Kidney (tissue), 14 donors: Measurements from ENCODE around the gene AQP7. TPM values are rescaled to one million over a fixed set of nuclear protein-coding genes. Genes with fewer than 3 reads are reported as not detected.

ENCODE experiments used
- DNase-seq, 5 donors: peaks; one replicate each; pipeline ENCODE4 v3.0.0-alpha.2; 2013 to 2020
- FAIRE-seq: peaks from 2 replicates; lab custom pipeline; 2012; peaks lifted over from hg19 to GRCh38; lab: Jason Lieb, UNC
- H3K27ac ChIP-seq, 2 donors: one replicate each; pipeline ENCODE4 v1.7.0; 2013; ENCODE audit warnings: low read depth in 2 of 2, low read length in 2 of 2, inconsistent platforms in 1 of 2
- H3K27me3 ChIP-seq: one replicate; pipeline ENCODE4 v1.7.1; 2013; ENCODE audit warnings: low read length, inconsistent platforms; ENCODE audit not compliant: control insufficient read depth, insufficient read depth
- H3K36me3 ChIP-seq, 3 donors: one replicate each; pipeline versions ENCODE4 v1.7.0 to v1.7.1; 2013; ENCODE audit warnings: low read length in 3 of 3, control low read depth in 1 of 3, inconsistent platforms in 1 of 3; ENCODE audit not compliant: insufficient read depth in 3 of 3, control insufficient read depth in 2 of 3
- H3K4me1 ChIP-seq, 3 donors: one replicate each; pipeline versions ENCODE4 v1.7.0 to v1.7.1; 2013; ENCODE audit warnings: low read length in 3 of 3, inconsistent platforms in 1 of 3, low read depth in 1 of 3; ENCODE audit not compliant: control insufficient read depth in 2 of 3, insufficient read depth in 2 of 3
- H3K4me3 ChIP-seq, 3 donors: one replicate each; pipeline versions ENCODE4 v1.7.0 to v1.8.1; 2013; ENCODE audit warnings: low read length in 3 of 3, control low read depth in 1 of 3, inconsistent platforms in 1 of 3
- H3K9ac ChIP-seq, 3 donors: one replicate each; pipeline versions ENCODE4 v1.7.0 to v1.7.1; 2013; ENCODE audit warnings: low read length in 3 of 3, control low read depth in 1 of 3, inconsistent platforms in 1 of 3
- H3K9me3 ChIP-seq, 3 donors: one replicate each; pipeline versions ENCODE4 v1.7.0 to v1.7.1; 2013; ENCODE audit warnings: low read length in 3 of 3, control low read depth in 1 of 3, inconsistent platforms in 1 of 3; ENCODE audit not compliant: control insufficient read depth in 2 of 3, insufficient read depth in 1 of 3
- intact Hi-C: fragments of 100-400 bp; cut with DNase I; formaldehyde crosslinking; loops from one replicate; pipeline ENCODE4 v1.11.1; 2022
- polyA plus RNA-seq: library from polyadenylated mRNA; stranded (reverse); fragments of 350-450 nt; fragmentation: Illumina TruSeq; extraction: RNeasy Lipid Tissue Mini Kit (QIAGEN cat#74804); gene quantifications from one replicate; pipeline ENCODE4 v1.2.3, GENCODE V29; 2014; ENCODE audit warnings: low read depth, low replicate concordance; ENCODE audit not compliant: insufficient read depth
- total RNA-seq: library from RNA; stranded (reverse); fragmentation: NEBNext Ultra II Directional; extraction: Animal tissue kit (Norgen Biotek cat#: 25700); gene quantifications from one replicate; pipeline ENCODE4 v1.2.1, GENCODE V29; 2021
- TF ChIP-seq, protein P1 (sequence below): IDR thresholded peaks from 3 replicates; pipeline ENCODE4 v1.5.1; 2012; ENCODE audit warnings: mild to moderate bottlenecking, moderate library complexity, borderline replicate concordance; ENCODE audit not compliant: insufficient read depth; ENCODE audit errors: extremely low read depth
- donor health status: control.
- donor health status: control.
- donor health status: control.
- donor health status: control.
- donor health status: control.
- donor health status: DM: yes; HTN: yes; CAD: no.
- donor health status: Normal renal cell carcinoma (clear cell type).

The AQP7 gene
- total and polyA plus RNA-seq, 2 donors from 2014 or later: 11.9 to 45.3 TPM

DNA sequence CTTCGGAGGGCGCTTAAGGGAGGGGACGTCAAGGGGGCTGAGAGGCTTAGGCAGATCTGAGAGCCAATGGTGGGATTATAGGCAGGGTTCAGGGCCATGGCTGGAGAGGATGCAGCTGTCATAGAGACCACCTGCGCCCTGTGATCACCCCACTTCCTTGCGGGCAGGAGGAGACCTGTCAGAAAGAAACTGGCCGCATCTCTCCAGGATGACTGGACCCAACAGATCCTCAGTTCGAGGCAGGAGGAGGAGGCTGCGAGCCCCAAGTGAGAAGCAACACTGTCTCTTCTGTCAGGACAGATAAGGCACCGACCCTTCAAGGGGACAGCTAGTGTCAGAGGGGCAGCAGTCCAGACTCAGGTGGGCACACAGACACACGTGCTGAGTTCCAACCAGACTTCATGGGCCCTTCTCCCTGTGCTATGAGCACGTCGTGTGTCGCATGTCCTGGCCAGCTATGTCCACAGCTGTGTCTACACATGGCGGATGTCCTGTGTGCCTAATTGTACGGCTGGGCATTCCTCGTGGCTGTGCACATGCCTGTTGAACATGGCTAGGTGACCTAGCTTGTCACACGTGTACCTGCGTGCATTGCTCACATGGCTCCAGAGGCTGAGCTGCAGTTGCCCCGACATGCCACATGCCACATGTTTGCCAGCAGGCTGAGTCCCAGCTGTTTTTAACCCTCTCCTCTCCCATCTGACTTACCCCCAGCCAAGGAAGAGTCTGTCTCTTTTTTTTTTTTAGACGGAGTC is 45.6 kb upstream of the AQP7 start:
- Histone ChIP-seq H3K9ac (peak overlapping the region in 1 of 3 donors; percentile 46), H3K27me3 (no peaks in the 10 kb centered on the region), H3K4me3 (peak overlapping the region in 2 of 3 donors; percentile 60 to 72), H3K27ac (peak overlapping the region; percentile 63 to 76), H3K36me3 (peaks cover 0 to 2% (median 0%) of the 10 kb centered on the region in 3 donors), H3K9me3 (no peaks in the 10 kb centered on the region), H3K4me1 (peaks cover 3 to 26% (median 18%) of the 10 kb centered on the region in 3 donors)
- TF ChIP-seq, protein P1, sequence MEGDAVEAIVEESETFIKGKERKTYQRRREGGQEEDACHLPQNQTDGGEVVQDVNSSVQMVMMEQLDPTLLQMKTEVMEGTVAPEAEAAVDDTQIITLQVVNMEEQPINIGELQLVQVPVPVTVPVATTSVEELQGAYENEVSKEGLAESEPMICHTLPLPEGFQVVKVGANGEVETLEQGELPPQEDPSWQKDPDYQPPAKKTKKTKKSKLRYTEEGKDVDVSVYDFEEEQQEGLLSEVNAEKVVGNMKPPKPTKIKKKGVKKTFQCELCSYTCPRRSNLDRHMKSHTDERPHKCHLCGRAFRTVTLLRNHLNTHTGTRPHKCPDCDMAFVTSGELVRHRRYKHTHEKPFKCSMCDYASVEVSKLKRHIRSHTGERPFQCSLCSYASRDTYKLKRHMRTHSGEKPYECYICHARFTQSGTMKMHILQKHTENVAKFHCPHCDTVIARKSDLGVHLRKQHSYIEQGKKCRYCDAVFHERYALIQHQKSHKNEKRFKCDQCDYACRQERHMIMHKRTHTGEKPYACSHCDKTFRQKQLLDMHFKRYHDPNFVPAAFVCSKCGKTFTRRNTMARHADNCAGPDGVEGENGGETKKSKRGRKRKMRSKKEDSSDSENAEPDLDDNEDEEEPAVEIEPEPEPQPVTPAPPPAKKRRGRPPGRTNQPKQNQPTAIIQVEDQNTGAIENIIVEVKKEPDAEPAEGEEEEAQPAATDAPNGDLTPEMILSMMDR: no peak
- intact Hi-C loops: no loop called here
- no peak for FAIRE-seq
- DNase-seq: no peak

DNA sequence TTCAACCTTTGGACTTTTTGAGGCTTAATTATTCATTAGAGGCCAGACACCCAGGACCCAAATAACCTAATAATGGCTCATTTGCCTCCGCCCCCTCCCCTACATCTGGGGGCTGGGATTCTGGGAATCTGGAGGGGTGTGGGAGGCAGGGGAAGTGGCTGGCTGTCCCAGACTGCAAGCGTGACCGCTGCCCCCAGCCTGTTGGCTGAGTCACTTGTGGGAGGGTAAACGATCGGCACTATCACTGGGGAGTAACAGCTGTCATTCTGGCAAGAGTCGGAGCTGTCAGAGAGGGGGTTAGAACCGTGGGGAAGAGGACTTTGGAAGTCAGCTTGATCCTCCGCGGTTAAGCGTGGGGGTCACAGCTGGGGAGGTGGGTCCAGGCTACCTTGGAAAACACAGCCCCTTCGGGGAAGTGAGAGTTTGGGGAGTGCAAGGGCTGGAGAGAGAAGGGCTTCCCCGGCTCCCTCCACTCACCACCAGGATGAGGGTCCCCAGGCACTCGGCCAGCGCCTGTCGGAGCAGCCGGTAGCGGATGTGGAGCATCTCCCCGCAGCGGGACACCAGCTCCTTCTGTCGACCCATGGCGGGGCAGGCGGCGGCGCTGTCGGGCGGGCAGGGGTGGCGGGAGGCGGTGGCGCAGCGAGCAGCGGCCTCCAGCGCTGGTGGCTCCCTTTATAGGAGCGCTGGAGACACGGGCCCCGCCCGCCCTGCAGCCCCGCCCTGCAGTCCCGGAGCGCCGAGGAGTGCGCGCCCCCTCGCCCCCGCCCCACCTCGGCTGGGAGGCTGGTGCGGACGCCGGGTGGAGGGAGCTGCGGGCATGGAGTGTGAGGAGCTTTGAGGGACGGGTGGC is 44.8 kb upstream of the AQP7 start, which contains the start of gene AQP3:
AQP3 (minus strand) TSS at position 648 of the 853 bp plus-strand sequence; CDS start at position 585, 63 bp downstream.
- TF ChIP-seq, protein P1: peak; percentile 22
- FAIRE-seq (no peak), DNase-seq (peak; percentile 79 to 91 (median 85))
- peaks cover 0 to 6% (median 0%) of the 10 kb centered on the region in 3 donors for H3K36me3 ChIP-seq
- H3K27me3 ChIP-seq: no peaks in the 10 kb centered on the region
- peak within 1 kb of the TSS; percentile 15 to 79 (median 72) for H3K9ac ChIP-seq
- intact Hi-C loops: no loop called here
- peak within 1 kb of the TSS; percentile 53 to 86 (median 72) for H3K4me3 ChIP-seq
- H3K4me1 ChIP-seq: peaks cover 3 to 26% (median 18%) of the 10 kb centered on the region in 3 donors
- peak within 1 kb of the TSS; percentile 88 to 92 for H3K27ac ChIP-seq
- H3K9me3 ChIP-seq: no peaks in the 10 kb centered on the region

GRCh38 chr9:33446240-33446945 is 44.0 kb upstream of the AQP7 start:
- DNase-seq (peak in 1 of 5 donors; percentile 34), FAIRE-seq (no peak)
- peak overlapping the region; percentile 88 to 92 for H3K27ac ChIP-seq
- H3K9ac ChIP-seq: peak overlapping the region; percentile 15 to 72 (median 63)
- no peaks in the 10 kb centered on the region for H3K27me3 ChIP-seq
- peaks cover 0 to 6% (median 0%) of the 10 kb centered on the region in 3 donors for H3K36me3 ChIP-seq
- intact Hi-C loops: no loop called here
- H3K4me1 ChIP-seq: peaks cover 3 to 26% (median 18%) of the 10 kb centered on the region in 3 donors
- H3K9me3 ChIP-seq: no peaks in the 10 kb centered on the region
- H3K4me3 ChIP-seq: peak overlapping the region; percentile 4 to 86 (median 72)
- TF ChIP-seq, protein P1: no peak
